Esophagus squamous epithelium (tissue), 5 donors: ENCODE results near the gene BPIFB1. TPM values are rescaled to one million over a fixed set of nuclear protein-coding genes. Genes with fewer than 3 reads are reported as not detected.

ENCODE experiments used
- DNase-seq: peaks from one replicate; lab custom pipeline; 2025; lab: John Stamatoyannopoulos, UW
- H3K27ac ChIP-seq, 4 donors: fragments of 200-600 bp; sonication (generic); one replicate each; pipeline ENCODE4 v1.5.1; 2016 to 2019; ENCODE audit warnings: mild to moderate bottlenecking in 1 of 4
- H3K27me3 ChIP-seq, 4 donors: fragments of 200-600 bp; sonication (generic); 1 replicate in 3 of 4; 2 replicates in 1 of 4; pipeline versions ENCODE4 v1.5.1 to v1.6.0; 2017 to 2021; ENCODE audit warnings: antibody characterized with exemption in 1 of 4
- H3K36me3 ChIP-seq, 3 donors: fragments of 200-600 bp; sonication (generic); one replicate each; pipeline ENCODE4 v1.5.1; 2016 to 2019
- H3K4me1 ChIP-seq, 3 donors: fragments of 200-600 bp; sonication (generic); one replicate each; pipeline ENCODE4 v1.5.1; 2017 to 2019
- H3K4me3 ChIP-seq, 4 donors: fragments of 200-600 bp; sonication (generic); 1 replicate in 3 of 4; 2 replicates in 1 of 4; pipeline ENCODE4 v1.5.1; 2016 to 2019; ENCODE audit warnings: mild to moderate bottlenecking in 2 of 4, moderate library complexity in 1 of 4
- H3K9me3 ChIP-seq, 3 donors: fragments of 200-600 bp; sonication (generic); one replicate each; pipeline ENCODE4 v1.5.1; 2016 to 2019
- CTCF ChIP-seq, 6 experiments: fragments of 450-650 bp in 4 of 6; fragments of 200-600 bp in 2 of 6; sonication (generic) in 2 of 6; IDR thresholded peaks; one replicate each; pipeline ENCODE4 v1.5.1; 2016 to 2019; ENCODE audit warnings: antibody characterized with exemption in 6 of 6, mild to moderate bottlenecking in 4 of 6, moderate library complexity in 4 of 6
- POLR2A ChIP-seq, 4 donors: fragments of 450-650 bp; IDR thresholded peaks; one replicate each; pipeline ENCODE4 v1.6.1; 2017; ENCODE audit warnings: antibody characterized with exemption in 4 of 4, mild to moderate bottlenecking in 4 of 4, moderate library complexity in 3 of 4
- WGBS, 2 donors: methylation state at CpG; one replicate each; pipeline ENCODE4 v1.1.5; 2018; 5-methylcytosine and 5-hydroxymethylcytosine counted together
- intact Hi-C: fragments of 100-400 bp; cut with DNase I; formaldehyde crosslinking; loops from one replicate; pipeline ENCODE4 v1.15.0; 2022
- total RNA-seq, 4 donors: library from RNA; depleted of rRNA; stranded (reverse); fragments of >200 nt; gene quantifications; one replicate each; pipeline ENCODE4 v1.1.0, GENCODE V29; 2016
- donor health status: DM: yes; HTN: yes; CAD: no.

Gene BPIFB1
- total RNA-seq, 4 donors from 2014 or later = 0.38 to 99.4 (median 4.3) TPM; not detected in 1

- H3K27ac ChIP-seq = no peak overlapping the region
- no peaks in the 10 kb centered on the region for H3K4me1 ChIP-seq
- no peaks in the 10 kb centered on the region for H3K9me3 ChIP-seq
- TF ChIP-seq POLR2A (IDR thresholded peaks at IDR 0.05) (no peak), CTCF (IDR thresholded peaks at IDR 0.05) (no peak)
- no peaks in the 10 kb centered on the region for H3K36me3 ChIP-seq
- H3K27me3 ChIP-seq = peaks cover 0 to 65% (median 0%) of the 10 kb centered on the region in 4 donors
- no peak overlapping the region for H3K4me3 ChIP-seq
- DNase-seq = no peak
- intact Hi-C loops = no loop called here
- 29 to 71% methylated on average over 1 to 3 of the region's 3 CpGs for WGBS, 2 donors
These were observed 15.3 kb upstream of the BPIFB1 start for GRCh38 chr20:33267701-33268100.

DNA sequence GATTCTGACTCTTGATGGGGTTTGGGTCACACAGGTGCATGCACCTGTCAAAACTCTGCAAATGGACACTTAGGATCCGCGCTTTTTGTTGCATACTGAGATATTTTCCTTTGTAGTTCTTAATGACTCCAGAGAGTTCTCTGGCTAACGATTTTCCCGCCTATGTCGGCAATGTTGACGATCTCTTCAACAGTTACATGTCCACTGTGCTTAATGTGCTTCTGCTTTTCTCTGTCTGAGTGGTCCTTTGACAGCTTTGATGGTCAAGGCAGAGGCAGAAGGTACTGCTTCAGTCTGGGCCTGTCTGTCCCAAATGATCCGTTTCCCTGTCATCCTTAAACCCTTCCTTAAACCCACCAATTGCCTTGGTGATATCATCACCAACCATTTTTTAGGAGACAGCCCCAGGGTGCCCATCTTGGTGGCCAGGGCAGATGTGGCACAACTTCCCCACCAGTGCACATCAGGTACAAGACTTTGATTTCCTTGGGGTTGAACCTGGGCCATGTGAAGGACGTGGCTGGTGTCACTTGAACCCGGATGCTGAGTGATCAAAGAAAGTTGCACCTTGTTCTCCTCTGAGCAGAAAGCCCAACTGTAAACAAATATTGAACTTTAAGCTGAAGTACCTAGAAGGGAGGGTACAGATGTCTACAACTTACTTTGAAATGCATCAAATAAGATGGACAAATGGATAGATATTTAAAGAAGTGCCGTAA is 10.7 kb upstream of the BPIFB1 start:
- H3K36me3 ChIP-seq = no peaks in the 10 kb centered on the region
- no peaks in the 10 kb centered on the region for H3K4me1 ChIP-seq
- H3K27me3 ChIP-seq = peaks cover 0 to 36% (median 0%) of the 10 kb centered on the region in 4 donors
- TF ChIP-seq POLR2A (IDR thresholded peaks at IDR 0.05) (no peak), CTCF (IDR thresholded peaks at IDR 0.05) (no peak)
- no peaks in the 10 kb centered on the region for H3K9me3 ChIP-seq
- H3K4me3 ChIP-seq = no peak overlapping the region
- intact Hi-C loops = no loop called here
- H3K27ac ChIP-seq = no peak overlapping the region
- 78 to 83% methylated on average over 10 of the region's 10 CpGs for WGBS, 2 donors
- DNase-seq = no peak

GRCh38 chr20:33273117-33273851 is 9.7 kb upstream of the BPIFB1 start:
- DNase-seq = no peak
- Histone ChIP-seq H3K27ac (no peak overlapping the region), H3K4me3 (no peak overlapping the region), H3K9me3 (no peaks in the 10 kb centered on the region), H3K36me3 (no peaks in the 10 kb centered on the region), H3K4me1 (no peaks in the 10 kb centered on the region), H3K27me3 (peaks cover 0 to 36% (median 0%) of the 10 kb centered on the region in 4 donors)
- TF ChIP-seq POLR2A (IDR thresholded peaks at IDR 0.05) = no peak
- no peak for TF ChIP-seq CTCF (IDR thresholded peaks at IDR 0.05)
- WGBS, 2 donors = 53 to 54% methylated on average over 9 to 11 of the region's 13 CpGs
- intact Hi-C loops = no loop called here

GRCh38 chr20:33275215-33275614 is 7.8 kb upstream of the BPIFB1 start:
- no peak overlapping the region for H3K27ac ChIP-seq
- H3K27me3 ChIP-seq = peaks cover 0 to 46% (median 0%) of the 10 kb centered on the region in 4 donors
- TF ChIP-seq POLR2A (IDR thresholded peaks at IDR 0.05) (no peak), CTCF (IDR thresholded peaks at IDR 0.05) (no peak)
- WGBS, 2 donors = 56 to 65% methylated on average over 8 of the region's 8 CpGs
- no peaks in the 10 kb centered on the region for H3K36me3 ChIP-seq
- H3K4me1 ChIP-seq = no peaks in the 10 kb centered on the region
- no peak for DNase-seq
- H3K9me3 ChIP-seq = no peaks in the 10 kb centered on the region
- no peak overlapping the region for H3K4me3 ChIP-seq
- intact Hi-C loops = no loop called here

GRCh38 chr20:33275871-33276270 is 7.1 kb upstream of the BPIFB1 start:
- TF ChIP-seq POLR2A (IDR thresholded peaks at IDR 0.05) (no peak), CTCF (IDR thresholded peaks at IDR 0.05) (no peak)
- Histone ChIP-seq H3K4me3 (no peak overlapping the region), H3K27me3 (peaks cover 0 to 53% (median 0%) of the 10 kb centered on the region in 4 donors), H3K27ac (no peak overlapping the region), H3K36me3 (no peaks in the 10 kb centered on the region), H3K4me1 (no peaks in the 10 kb centered on the region), H3K9me3 (no peaks in the 10 kb centered on the region)
- intact Hi-C loops = no loop called here
- DNase-seq = no peak
- 48 to 66% methylated on average over 2 to 3 of the region's 3 CpGs for WGBS, 2 donors
